RWPE2 (cell line): ENCODE measurements around the gene AMZ2.

Experiments
- ATAC-seq: fragments of 200-7000 bp; cut with Tn5 transposase; 3 replicates; pipeline ENCODE4 v1.9.1; 2021; ENCODE audit warnings: low read depth
- DNase-seq: peaks from one replicate; pipeline ENCODE4 v3.0.0-alpha.2; 2020; ENCODE audit warnings: low spot score
- H3K27ac ChIP-seq: fragments of 450-650 bp; 2 replicates; pipeline ENCODE4 v1.5.1; 2017; ENCODE audit warnings: mild to moderate bottlenecking; ENCODE audit not compliant: poor library complexity, severe bottlenecking
- H3K27me3 ChIP-seq: fragments of 250-450 bp; sonication (Bioruptor Pico); 2 replicates; pipeline ENCODE4 v1.5.1; 2021; ENCODE audit warnings: mild to moderate bottlenecking, moderate library complexity; ENCODE audit not compliant: insufficient read depth, poor library complexity, severe bottlenecking
- H3K36me3 ChIP-seq: fragments of 250-450 bp; sonication (Bioruptor Pico); 2 replicates; pipeline ENCODE4 v1.5.1; 2020; ENCODE audit warnings: low read depth, mild to moderate bottlenecking, moderate library complexity
- H3K4me1 ChIP-seq: fragments of 250-450 bp; sonication (Bioruptor Pico); 2 replicates; pipeline ENCODE4 v1.5.1; 2021; ENCODE audit warnings: mild to moderate bottlenecking, moderate library complexity; ENCODE audit not compliant: insufficient read depth, poor library complexity, severe bottlenecking
- H3K4me3 ChIP-seq: fragments of 250-450 bp; sonication (Bioruptor Pico); 2 replicates; pipeline ENCODE4 v1.5.1; 2021; ENCODE audit warnings: mild to moderate bottlenecking, moderate library complexity; ENCODE audit not compliant: severe bottlenecking
- H3K9me3 ChIP-seq: fragments of 250-450 bp; sonication (Bioruptor Pico); 2 replicates; pipeline ENCODE4 v1.5.1; 2021; ENCODE audit warnings: mild to moderate bottlenecking, moderate library complexity; ENCODE audit not compliant: severe bottlenecking
- CTCF ChIP-seq: fragments of 450-650 bp; IDR thresholded peaks from one replicate; pipeline ENCODE4 v1.5.1; 2017; ENCODE audit warnings: mild to moderate bottlenecking, moderate library complexity; ENCODE audit not compliant: poor library complexity, severe bottlenecking

The AMZ2 gene

GRCh38 chr17:68238871-68239253 is 9.0 kb upstream of the AMZ2 start:
- DNase-seq (no peak), ATAC-seq (no peak)
- Histone ChIP-seq H3K36me3 (no peaks in the 10 kb centered on the region), H3K27me3 (no peaks in the 10 kb centered on the region), H3K4me1 (no peaks in the 10 kb centered on the region), H3K9me3 (no peaks in the 10 kb centered on the region), H3K27ac (no peak overlapping the region), H3K4me3 (no peak overlapping the region)
- TF ChIP-seq CTCF: no peak

GRCh38 chr17:68239632-68240366 is 8.0 kb upstream of the AMZ2 start:
- no peaks in the 10 kb centered on the region for H3K9me3 ChIP-seq
- H3K27me3 ChIP-seq: no peaks in the 10 kb centered on the region
- no peak for DNase-seq
- ATAC-seq: no peak
- H3K27ac ChIP-seq: no peak overlapping the region
- no peaks in the 10 kb centered on the region for H3K36me3 ChIP-seq
- H3K4me1 ChIP-seq: no peaks in the 10 kb centered on the region
- TF ChIP-seq CTCF: no peak
- no peak overlapping the region for H3K4me3 ChIP-seq

DNA sequence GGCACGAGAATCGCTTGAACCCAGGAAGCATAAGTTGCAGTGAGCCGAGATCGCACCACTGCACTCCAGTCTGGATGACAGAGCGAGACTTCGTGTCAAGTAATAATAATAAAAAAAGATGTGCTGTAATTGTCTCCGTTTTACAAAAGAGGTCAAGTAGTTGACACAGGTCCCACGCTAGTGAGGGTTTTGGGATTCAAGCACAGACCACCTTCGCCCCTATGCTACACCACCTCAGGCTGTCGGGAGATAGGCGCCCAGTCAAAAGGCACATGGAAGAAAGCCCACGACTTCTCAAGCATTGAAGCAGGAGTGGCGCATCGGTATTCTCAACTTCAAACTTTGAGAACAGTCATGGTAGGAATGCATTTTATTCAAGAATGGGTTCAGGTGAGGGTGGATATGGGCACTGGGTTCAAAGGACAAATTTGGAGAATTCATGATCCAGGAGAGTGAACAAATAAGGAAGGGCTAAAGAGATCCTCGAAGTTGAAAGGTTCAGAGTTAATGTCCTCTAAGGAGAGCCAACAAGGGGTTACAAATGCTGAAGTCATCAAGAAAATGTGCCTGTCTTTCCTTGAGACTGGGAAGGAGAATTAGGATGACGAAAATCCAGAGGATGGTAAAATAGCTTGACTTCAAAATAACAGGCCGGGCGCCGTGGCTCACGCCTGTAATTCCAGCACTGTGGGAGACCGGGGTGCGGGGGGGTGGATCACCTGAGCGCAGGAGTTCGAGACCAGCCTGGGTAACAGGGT is 1.4 kb upstream of the AMZ2 start:
- DNase-seq (no peak), ATAC-seq (no peak)
- Histone ChIP-seq H3K36me3 (peaks cover 16% of the 10 kb centered on the region), H3K4me3 (no peak overlapping the region), H3K9me3 (no peaks in the 10 kb centered on the region), H3K27me3 (no peaks in the 10 kb centered on the region), H3K27ac (no peak overlapping the region), H3K4me1 (peaks cover 4% of the 10 kb centered on the region)
- no peak for TF ChIP-seq CTCF

GRCh38 chr17:68248199-68248825 is 469 bp downstream of the AMZ2 start:
- H3K36me3 ChIP-seq: peaks cover 32% of the 10 kb centered on the region
- no peaks in the 10 kb centered on the region for H3K9me3 ChIP-seq
- peak; percentile 43 for ATAC-seq
- DNase-seq: no peak
- peak overlapping the region; percentile 57 for H3K27ac ChIP-seq
- no peaks in the 10 kb centered on the region for H3K27me3 ChIP-seq
- H3K4me1 ChIP-seq: peaks cover 4% of the 10 kb centered on the region
- H3K4me3 ChIP-seq: peak overlapping the region; percentile 77
- no peak for TF ChIP-seq CTCF
